ENCODE results near the gene LSM4.

DNA sequence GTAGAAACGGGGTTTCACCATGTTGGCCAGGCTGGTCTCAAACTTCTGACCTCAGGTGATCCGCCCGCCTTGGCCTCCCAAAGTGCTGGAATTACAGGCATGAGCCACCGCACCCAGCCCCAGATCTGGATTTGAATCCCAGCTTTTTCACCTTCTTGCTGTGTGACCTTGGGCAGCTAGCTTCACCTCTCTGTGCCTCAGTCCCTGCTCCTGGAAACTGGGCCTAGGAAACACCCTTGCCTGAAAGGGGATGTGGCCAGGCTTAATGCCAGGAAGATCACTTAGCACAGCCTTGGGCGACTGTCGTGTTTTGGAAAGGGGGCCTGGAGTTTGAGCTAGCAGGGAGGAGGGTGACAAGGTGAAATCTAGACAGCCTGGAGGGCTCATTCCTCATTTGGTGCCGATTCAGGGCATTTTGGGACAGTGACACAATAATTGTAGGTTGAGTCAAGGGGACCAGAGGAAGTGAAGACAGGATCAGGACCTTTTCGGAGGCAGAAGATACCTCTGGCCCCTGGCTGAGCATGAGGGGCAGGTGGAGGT lies 19.3 kb upstream of the LSM4 start:
- no peak for TF ChIP-seq EZH2phosphoT487 (IDR thresholded peaks at IDR 0.05; ENCODE audit: insufficient read depth, low read depth)
- TF ChIP-seq EZH2 (IDR thresholded peaks at IDR 0.05; ENCODE audit: insufficient read depth, poor library complexity, severe bottlenecking) = no peak
